Measurements from ENCODE around the gene TBC1D24. TPM values are rescaled to one million over a fixed set of nuclear protein-coding genes. Genes with fewer than 3 reads are reported as not detected.

TBC1D24 gene
- total RNA-seq, 1 experiment from 2014 or later = 24.6 TPM

GRCh38 chr16:2507665-2508064 lies 32.7 kb downstream of the TBC1D24 start:
- H3K9me2 ChIP-seq (ENCODE audit: insufficient read depth) = no peaks in the 10 kb centered on the region
- intact Hi-C loops (cut with micrococcal nuclease) = loop anchor here (10.0 kb wide), 2 partner anchors 243 to 313 kb away; partner anchors contain the start of genes CASKIN1 and RNPS1
- ATAC-seq (no peak), DNase-seq (ENCODE audit: low read depth, low spot score) (no peak)
- no peaks in the 10 kb centered on the region for H3K9me3 ChIP-seq (ENCODE audit: control insufficient read depth in 1 of 2, insufficient read depth in 1 of 2, low read depth in 1 of 2, low read length in 2 of 2)
- ChIA-PET CTCF (no interaction called here), POLR2A (no interaction called here), RAD21 (ENCODE audit: low non-redundant PET in 1 of 2, low total read pairs in 2 of 2, uncharacterized antibody in 2 of 2, unreplicated experiment in 2 of 2) (no interaction called here)
- BruUV-seq (replicated peaks) = no TSS peak
- H4K20me1 ChIP-seq (ENCODE audit: insufficient read depth) = no peaks in the 10 kb centered on the region
- no peak overlapping the region for H2AFZ ChIP-seq (ENCODE audit: low read depth, low read length, poor library complexity, severe bottlenecking)
- H3K27me3 ChIP-seq (ENCODE audit: insufficient read depth, low read length) = no peaks in the 10 kb centered on the region
- no peak overlapping the region for H3K4me2 ChIP-seq (ENCODE audit: low read length)
- H3K27ac ChIP-seq (ENCODE audit: low read depth, low read length) = no peak overlapping the region
- no peak overlapping the region for H3K9ac ChIP-seq (ENCODE audit: low read length)
- peaks cover under 1 to 8% of the 10 kb centered on the region in 2 experiments for H3K4me1 ChIP-seq (ENCODE audit: control insufficient read depth in 1 of 2, insufficient read depth in 2 of 2, low read length in 2 of 2)
- H3K79me2 ChIP-seq (ENCODE audit: insufficient read depth, low read length) = no peaks in the 10 kb centered on the region
- TF ChIP-seq ELF1 (IDR thresholded peaks at IDR 0.05; ENCODE audit: borderline replicate concordance, low read depth) = no peak
- no peak for TF ChIP-seq SRF (IDR thresholded peaks at IDR 0.05; ENCODE audit: low read depth)
- no peak for TF ChIP-seq CEBPB (IDR thresholded peaks at IDR 0.05; ENCODE audit: low read depth)
- TF ChIP-seq EGR1 (IDR thresholded peaks at IDR 0.05; ENCODE audit: low read depth) = no peak
- TF ChIP-seq, protein P1, sequence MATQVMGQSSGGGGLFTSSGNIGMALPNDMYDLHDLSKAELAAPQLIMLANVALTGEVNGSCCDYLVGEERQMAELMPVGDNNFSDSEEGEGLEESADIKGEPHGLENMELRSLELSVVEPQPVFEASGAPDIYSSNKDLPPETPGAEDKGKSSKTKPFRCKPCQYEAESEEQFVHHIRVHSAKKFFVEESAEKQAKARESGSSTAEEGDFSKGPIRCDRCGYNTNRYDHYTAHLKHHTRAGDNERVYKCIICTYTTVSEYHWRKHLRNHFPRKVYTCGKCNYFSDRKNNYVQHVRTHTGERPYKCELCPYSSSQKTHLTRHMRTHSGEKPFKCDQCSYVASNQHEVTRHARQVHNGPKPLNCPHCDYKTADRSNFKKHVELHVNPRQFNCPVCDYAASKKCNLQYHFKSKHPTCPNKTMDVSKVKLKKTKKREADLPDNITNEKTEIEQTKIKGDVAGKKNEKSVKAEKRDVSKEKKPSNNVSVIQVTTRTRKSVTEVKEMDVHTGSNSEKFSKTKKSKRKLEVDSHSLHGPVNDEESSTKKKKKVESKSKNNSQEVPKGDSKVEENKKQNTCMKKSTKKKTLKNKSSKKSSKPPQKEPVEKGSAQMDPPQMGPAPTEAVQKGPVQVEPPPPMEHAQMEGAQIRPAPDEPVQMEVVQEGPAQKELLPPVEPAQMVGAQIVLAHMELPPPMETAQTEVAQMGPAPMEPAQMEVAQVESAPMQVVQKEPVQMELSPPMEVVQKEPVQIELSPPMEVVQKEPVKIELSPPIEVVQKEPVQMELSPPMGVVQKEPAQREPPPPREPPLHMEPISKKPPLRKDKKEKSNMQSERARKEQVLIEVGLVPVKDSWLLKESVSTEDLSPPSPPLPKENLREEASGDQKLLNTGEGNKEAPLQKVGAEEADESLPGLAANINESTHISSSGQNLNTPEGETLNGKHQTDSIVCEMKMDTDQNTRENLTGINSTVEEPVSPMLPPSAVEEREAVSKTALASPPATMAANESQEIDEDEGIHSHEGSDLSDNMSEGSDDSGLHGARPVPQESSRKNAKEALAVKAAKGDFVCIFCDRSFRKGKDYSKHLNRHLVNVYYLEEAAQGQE (IDR thresholded peaks at IDR 0.05; ENCODE audit: low read depth) = no peak
- TF ChIP-seq RAD21 (IDR thresholded peaks at IDR 0.05; ENCODE audit: low read depth) = no peak
- TF ChIP-seq JUND (IDR thresholded peaks at IDR 0.05) = no peak
- no peak for TF ChIP-seq SP1 (IDR thresholded peaks at IDR 0.05; ENCODE audit: low read depth)
- no peak for TF ChIP-seq ZNF274 (IDR thresholded peaks at IDR 0.05; ENCODE audit: low read depth, low read length)
- TF ChIP-seq, protein P2, sequence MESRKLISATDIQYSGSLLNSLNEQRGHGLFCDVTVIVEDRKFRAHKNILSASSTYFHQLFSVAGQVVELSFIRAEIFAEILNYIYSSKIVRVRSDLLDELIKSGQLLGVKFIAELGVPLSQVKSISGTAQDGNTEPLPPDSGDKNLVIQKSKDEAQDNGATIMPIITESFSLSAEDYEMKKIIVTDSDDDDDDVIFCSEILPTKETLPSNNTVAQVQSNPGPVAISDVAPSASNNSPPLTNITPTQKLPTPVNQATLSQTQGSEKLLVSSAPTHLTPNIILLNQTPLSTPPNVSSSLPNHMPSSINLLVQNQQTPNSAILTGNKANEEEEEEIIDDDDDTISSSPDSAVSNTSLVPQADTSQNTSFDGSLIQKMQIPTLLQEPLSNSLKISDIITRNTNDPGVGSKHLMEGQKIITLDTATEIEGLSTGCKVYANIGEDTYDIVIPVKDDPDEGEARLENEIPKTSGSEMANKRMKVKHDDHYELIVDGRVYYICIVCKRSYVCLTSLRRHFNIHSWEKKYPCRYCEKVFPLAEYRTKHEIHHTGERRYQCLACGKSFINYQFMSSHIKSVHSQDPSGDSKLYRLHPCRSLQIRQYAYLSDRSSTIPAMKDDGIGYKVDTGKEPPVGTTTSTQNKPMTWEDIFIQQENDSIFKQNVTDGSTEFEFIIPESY (IDR thresholded peaks at IDR 0.05; ENCODE audit: extremely low read depth, insufficient replicate concordance, low read length) = no peak
- TF ChIP-seq, protein P3, sequence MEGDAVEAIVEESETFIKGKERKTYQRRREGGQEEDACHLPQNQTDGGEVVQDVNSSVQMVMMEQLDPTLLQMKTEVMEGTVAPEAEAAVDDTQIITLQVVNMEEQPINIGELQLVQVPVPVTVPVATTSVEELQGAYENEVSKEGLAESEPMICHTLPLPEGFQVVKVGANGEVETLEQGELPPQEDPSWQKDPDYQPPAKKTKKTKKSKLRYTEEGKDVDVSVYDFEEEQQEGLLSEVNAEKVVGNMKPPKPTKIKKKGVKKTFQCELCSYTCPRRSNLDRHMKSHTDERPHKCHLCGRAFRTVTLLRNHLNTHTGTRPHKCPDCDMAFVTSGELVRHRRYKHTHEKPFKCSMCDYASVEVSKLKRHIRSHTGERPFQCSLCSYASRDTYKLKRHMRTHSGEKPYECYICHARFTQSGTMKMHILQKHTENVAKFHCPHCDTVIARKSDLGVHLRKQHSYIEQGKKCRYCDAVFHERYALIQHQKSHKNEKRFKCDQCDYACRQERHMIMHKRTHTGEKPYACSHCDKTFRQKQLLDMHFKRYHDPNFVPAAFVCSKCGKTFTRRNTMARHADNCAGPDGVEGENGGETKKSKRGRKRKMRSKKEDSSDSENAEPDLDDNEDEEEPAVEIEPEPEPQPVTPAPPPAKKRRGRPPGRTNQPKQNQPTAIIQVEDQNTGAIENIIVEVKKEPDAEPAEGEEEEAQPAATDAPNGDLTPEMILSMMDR (IDR thresholded peaks at IDR 0.05 in 2 of 3, conservative IDR thresholded peaks at IDR 0.05 in 1 of 3; ENCODE audit: borderline replicate concordance in 1 of 3, insufficient read depth in 1 of 3, low read depth in 2 of 3, low read length in 2 of 3) = no peak
- TF ChIP-seq SIN3A (IDR thresholded peaks at IDR 0.05; ENCODE audit: low read depth) = no peak
- no peak for TF ChIP-seq POLR2A (IDR thresholded peaks at IDR 0.05; ENCODE audit: borderline replicate concordance, extremely low read depth, insufficient read depth, insufficient read length)
- TF ChIP-seq EZH2 (IDR thresholded peaks at IDR 0.05) = no peak
- no peak for TF ChIP-seq POLR2AphosphoS5 (IDR thresholded peaks at IDR 0.05; ENCODE audit: low read depth, low read length)
- TF ChIP-seq YY1 (IDR thresholded peaks at IDR 0.05; ENCODE audit: extremely low read depth, insufficient replicate concordance, low read depth, low read length) = no peak
- no peak for TF ChIP-seq TCF7L2 (IDR thresholded peaks at IDR 0.05; ENCODE audit: borderline replicate concordance, extremely low read depth, insufficient read depth, insufficient read length)
- TF ChIP-seq, protein P4, sequence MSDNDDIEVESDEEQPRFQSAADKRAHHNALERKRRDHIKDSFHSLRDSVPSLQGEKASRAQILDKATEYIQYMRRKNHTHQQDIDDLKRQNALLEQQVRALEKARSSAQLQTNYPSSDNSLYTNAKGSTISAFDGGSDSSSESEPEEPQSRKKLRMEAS (IDR thresholded peaks at IDR 0.05) = no peak
- no peak for TF ChIP-seq CBX3 (IDR thresholded peaks at IDR 0.05; ENCODE audit: low read depth)
- TF ChIP-seq ZFX (IDR thresholded peaks at IDR 0.05) = no peak
- H3K4me3 ChIP-seq (replicated peaks in 1 of 2; ENCODE audit: low read depth in 1 of 2, low read length in 2 of 2) = no peak overlapping the region
- no peaks in the 10 kb centered on the region for H3K36me3 ChIP-seq (ENCODE audit: control insufficient read depth in 1 of 2, insufficient read depth in 2 of 2, low read length in 2 of 2)
